HG03139 (cell line): Measurements from ENCODE around the gene METTL27.
"Not testable (repeated sequence)": the region's sequence is repeated elsewhere in the genome, so short reads cannot be mapped to it uniquely, and the experiment has no call there.

Experiments used
- ATAC-seq: cut with Tn5 transposase; IDR thresholded peaks from one replicate; pipeline ENCODE4 v1.9.1; 2021; ENCODE audit not compliant: unreplicated experiment

METTL27 gene

GRCh38 chr7:73822319-73823173 lies 19.8 kb downstream of the METTL27 start:
- no peak for ATAC-seq

DNA sequence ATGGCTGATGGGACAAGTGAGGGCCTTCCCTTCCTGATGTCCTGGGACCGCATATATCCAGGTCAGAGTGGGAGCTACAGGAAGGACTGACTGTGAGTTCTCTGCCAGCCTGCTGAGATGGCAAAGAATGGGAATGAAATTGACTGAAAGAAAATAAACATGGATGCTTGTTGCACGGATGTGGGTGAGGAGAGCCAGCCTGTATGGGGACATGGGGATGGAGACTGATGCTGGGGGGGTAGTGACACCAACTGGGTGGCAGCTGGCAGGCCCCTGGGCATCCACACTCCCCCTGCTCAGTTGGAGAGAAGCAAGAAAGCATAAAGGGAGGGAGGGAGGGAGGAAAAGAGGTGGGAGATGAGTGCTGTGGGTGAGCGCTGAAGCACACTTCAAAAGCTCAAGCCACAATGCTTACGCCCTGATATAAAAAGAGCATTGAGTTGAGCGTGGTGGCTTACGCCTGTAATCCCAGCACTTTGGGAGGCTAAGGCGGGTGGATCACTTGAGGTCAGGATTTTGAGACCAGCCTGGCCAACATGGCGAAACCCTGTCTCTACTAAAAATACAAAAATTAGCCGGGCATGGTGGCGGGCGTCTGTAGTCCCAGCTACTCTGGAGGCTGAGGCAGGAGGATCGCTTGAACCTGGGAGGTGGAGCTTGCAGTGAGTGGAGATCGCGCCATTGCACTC lies 20.6 kb downstream of the METTL27 start:
- ATAC-seq = not testable (repeated sequence)

DNA sequence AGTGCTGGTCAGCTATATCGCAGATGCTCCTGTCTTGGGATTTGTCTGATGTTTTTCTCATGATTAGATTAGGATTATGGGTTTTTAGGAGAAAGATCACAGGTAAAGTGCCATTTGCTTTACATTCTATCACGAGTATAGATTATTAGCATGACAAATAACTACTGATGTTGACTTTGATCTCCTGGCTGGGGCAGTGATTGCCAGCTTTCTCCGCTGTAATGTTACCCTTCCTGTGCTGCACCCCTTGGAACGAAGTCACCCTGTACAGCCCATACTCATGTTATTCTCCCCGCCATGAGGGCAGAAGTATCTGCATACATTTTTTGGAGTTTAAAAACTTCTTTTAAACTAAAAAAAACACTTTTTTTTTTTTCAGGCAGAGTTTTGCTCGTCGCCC lies 22.3 kb downstream of the METTL27 start:
- ATAC-seq = no peak

- ATAC-seq = no peak
Observed at GRCh38 chr7:73817121-73817520, 25.2 kb downstream of the METTL27 start.

DNA sequence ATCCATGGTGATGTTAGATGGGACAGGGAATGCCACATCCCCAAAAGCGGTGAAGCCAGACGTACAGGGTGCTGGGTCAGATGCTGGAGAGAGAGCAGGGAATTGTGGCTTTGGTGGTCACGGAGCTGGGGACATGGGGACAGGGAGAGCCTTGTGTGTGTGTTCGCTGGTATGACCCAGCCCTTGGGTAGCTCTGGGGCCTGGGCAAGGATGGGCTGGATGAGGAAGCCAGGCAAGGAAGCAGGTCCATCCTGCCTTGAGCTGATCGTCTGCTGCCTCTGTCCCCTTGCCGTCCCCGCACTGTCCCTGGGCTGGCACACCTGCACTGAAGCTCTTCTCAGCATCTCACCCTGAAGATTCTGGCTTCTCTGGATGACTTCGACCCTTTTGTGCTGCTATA lies 26.9 kb downstream of the METTL27 start:
- ATAC-seq = no peak

DNA sequence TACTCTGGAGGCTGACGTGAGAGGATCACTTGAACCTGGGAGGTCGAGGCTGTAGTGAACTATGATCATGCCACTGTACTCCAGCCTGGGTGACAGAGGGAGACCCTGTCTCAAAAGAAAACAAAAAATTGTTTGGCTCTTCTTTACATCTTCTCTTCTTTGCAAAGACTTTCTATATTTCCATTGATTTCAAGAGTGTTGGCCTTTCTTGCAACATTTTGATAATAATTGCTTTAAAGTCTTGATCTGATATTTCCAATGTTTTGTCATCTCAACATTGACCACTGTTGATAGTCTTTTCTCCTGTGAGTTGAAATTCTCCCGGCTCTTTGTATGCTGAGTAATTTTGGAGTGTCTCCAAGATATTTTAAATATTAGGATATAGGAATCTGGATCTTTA lies 29.3 kb downstream of the METTL27 start:
- no peak for ATAC-seq

GRCh38 chr7:73811760-73812168 lies 30.6 kb downstream of the METTL27 start:
- ATAC-seq = no peak

DNA sequence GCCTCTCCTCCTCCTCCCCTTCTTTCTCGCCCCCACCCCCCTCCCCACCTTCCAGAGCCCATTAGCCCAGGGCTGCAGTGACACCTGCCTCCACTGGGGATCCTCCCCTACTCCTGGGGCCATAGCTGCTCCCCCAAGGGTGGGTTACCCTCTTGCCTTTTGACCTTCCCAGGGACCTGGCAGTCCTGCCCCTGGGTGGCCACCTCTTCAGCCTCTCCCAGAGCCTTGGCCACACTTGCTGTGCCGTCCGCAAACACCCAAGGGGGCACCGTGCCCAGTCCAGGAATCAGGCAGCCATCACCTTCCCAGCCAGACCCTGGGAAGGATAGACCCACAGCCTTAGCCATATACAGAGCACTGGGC lies 31.3 kb downstream of the METTL27 start:
- no peak for ATAC-seq

DNA sequence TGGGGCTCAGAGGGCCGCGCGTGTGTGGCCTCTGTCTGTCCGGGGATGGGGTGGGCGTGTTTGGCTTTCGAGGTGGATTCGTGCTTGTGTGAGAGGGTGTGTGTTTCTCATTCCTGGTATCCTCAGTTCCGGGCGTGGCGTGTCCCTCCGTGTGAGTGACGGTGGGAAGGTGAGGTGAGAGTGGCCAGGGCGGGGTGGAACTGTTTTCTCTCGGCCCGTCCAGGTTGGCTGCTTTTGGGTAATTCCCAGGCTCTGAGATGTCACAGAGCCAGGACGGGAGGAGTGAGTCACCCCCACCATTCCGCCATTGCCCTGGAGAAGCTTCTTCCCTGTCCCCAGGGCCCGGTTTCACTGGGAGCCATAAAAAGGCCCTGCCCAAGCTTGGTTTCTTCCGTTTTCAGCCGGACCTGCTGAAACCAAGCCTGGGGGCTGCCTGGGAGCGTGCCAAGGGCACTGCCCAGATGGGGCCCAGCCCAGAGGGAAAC lies 32.8 kb downstream of the METTL27 start:
- no peak for ATAC-seq

GRCh38 chr7:73802459-73802858 lies 39.9 kb downstream of the METTL27 start:
- ATAC-seq = no peak

- no peak for ATAC-seq
Observed at GRCh38 chr7:73801577-73801976, 40.7 kb downstream of the METTL27 start.

DNA sequence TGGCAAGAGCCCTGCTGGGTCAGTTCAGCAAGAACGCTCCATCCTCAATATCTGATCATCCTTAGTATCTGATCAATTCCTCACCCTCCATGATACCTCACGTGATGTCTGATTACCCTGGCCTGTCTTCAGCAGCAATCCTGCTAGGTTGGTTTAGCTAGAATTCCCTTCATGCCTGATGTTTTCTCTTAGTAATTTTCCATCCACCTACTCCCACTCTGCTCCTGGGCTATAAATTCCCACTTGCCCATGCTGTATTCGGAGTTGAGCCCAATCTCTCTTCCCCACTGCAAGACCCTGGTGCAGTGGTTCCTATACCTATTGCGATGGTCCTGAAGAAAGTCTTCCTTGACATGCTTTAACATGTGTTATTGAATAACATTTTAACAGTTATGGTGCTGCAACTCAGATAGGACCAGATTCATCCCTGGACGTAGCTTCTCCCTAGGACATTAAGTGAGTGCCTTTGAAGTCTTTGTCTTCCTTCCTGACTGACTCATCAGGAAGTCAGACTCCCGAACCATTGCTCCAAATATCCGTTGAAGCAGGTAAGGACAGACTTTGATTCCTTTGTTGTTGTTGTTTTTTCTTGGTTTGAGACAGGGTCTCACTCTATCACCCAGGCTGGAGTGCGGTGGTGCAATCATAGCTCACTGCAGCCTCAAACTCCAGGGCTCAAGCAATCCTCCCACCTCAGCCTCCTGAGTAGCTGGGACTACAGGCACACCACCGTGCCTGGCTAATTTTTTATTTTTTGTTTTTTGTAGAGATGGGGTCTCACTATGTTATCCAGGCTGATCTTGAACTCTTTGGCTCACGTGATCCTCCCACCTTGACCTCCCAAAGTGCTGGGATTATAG lies 42.8 kb downstream of the METTL27 start:
- no peak for ATAC-seq

GRCh38 chr7:73797176-73797575 lies 45.1 kb downstream of the METTL27 start:
- ATAC-seq = not testable (repeated sequence)

- ATAC-seq = not testable (repeated sequence)
Observed at GRCh38 chr7:73796656-73797055, 45.7 kb downstream of the METTL27 start.

GRCh38 chr7:73795188-73795587 lies 47.1 kb downstream of the METTL27 start:
- not testable (repeated sequence) for ATAC-seq

DNA sequence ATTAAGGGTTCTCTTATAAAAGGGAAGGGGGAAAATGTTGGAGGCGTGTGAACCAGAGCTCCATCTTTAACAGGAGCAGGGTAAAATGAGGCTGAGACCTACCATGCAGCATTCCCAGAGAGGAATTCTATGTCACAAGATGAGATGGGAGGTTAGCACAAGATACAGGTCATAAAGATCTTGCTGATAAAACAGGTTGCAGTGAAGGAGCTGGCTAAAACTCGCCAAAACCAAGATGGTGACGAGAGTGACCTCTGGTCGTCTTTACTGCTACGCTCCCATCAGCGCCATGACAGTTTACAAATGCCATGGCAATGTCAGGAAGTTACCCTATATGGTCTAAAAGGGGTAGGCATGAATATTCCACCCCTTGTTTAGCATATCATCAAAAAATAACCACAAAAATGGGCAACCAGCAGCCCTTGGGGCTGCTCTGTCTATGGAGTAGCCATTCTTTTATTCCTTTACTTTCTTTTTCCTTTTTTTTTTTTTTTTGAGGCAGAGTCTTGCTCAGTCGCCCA lies 51.1 kb downstream of the METTL27 start:
- ATAC-seq = not testable (repeated sequence)

GRCh38 chr7:73789051-73789450 lies 53.3 kb downstream of the METTL27 start:
- no peak for ATAC-seq

DNA sequence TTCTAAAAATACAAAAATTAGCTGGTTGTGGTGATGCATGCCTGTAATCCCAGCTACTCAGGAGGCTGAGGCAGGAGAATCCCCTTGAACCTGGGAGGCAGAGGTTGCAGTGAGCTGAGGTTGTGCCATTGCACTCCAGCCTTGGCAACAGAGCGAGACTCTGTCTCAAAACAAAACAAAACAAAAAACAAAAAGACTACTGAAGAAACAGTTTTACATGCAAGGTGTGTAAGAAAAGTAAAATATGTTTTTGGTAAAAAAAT lies 54.6 kb downstream of the METTL27 start:
- ATAC-seq = not testable (repeated sequence)

DNA sequence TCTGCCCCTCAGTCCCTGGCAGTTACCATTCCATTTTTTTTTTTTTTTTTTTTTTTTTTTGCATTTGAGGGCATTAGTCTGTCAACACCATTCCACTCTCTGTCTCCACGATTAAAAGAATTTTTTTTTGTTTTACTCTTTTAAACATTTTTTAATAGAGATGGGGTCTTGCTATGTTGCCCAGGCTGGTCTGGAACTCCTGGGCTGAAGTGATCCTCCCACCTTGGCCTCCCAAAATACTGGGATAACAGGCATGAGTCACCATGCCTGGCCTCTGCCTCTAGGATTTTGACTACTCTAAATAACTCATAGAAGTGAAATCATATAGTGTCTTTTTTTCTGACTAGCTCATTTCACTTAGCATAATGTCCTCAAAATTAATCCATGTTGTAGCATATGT lies 55.7 kb downstream of the METTL27 start:
- ATAC-seq = no peak
